GM19239 (cell line): ENCODE data around the gene SMPD3.
A peak's percentile ranks its signal among the peaks of the same experiment; 100 is the strongest.

Experiments used
- DNase-seq: peaks from one replicate; pipeline ENCODE4 v3.0.0; 2011; ENCODE audit warnings: low spot score; ENCODE audit not compliant: insufficient read length
- FAIRE-seq: peaks from 2 replicates; lab custom pipeline; 2011; peaks lifted over from hg19 to GRCh38; lab: Jason Lieb, UNC

SMPD3 gene

GRCh38 chr16:68362947-68363657 is 85.2 kb downstream of the SMPD3 start:
- no peak for FAIRE-seq
- DNase-seq: no peak

- FAIRE-seq (no peak), DNase-seq (no peak)
Measured at GRCh38 chr16:68362262-68362913, 85.9 kb downstream of the SMPD3 start.

- no peak for DNase-seq
Measured at GRCh38 chr16:68361485-68361884, 86.8 kb downstream of the SMPD3 start.

GRCh38 chr16:68360956-68361355 is 87.4 kb downstream of the SMPD3 start:
- FAIRE-seq: no peak
- DNase-seq: no peak

More at GRCh38 chr16:68361485-68361884, 86.8 kb downstream of the SMPD3 start:
- FAIRE-seq: no peak

- no peak for DNase-seq
- no peak for FAIRE-seq
Measured at GRCh38 chr16:68360547-68360946, 87.8 kb downstream of the SMPD3 start.

GRCh38 chr16:68359398-68360191 is 88.7 kb downstream of the SMPD3 start:
- DNase-seq (no peak), FAIRE-seq (no peak)

GRCh38 chr16:68358951-68359350 is 89.4 kb downstream of the SMPD3 start:
- no peak for FAIRE-seq

GRCh38 chr16:68357923-68358322 is 90.4 kb downstream of the SMPD3 start:
- DNase-seq (no peak), FAIRE-seq (no peak)

More at GRCh38 chr16:68358951-68359350, 89.4 kb downstream of the SMPD3 start:
- DNase-seq: no peak

- DNase-seq: no peak
- FAIRE-seq: no peak
Measured at GRCh38 chr16:68357521-68357922, 90.8 kb downstream of the SMPD3 start.

- FAIRE-seq: no peak
Measured at GRCh38 chr16:68356919-68357286, 91.4 kb downstream of the SMPD3 start.

GRCh38 chr16:68356249-68356918 is 91.9 kb downstream of the SMPD3 start:
- FAIRE-seq (peak; percentile 97), DNase-seq (peak; percentile 96)

More at GRCh38 chr16:68356919-68357286, 91.4 kb downstream of the SMPD3 start:
- DNase-seq: no peak

- DNase-seq: no peak
- peak; percentile 51 for FAIRE-seq
Measured at GRCh38 chr16:68355447-68356248, 92.7 kb downstream of the SMPD3 start.

GRCh38 chr16:68354816-68355215 is 93.5 kb downstream of the SMPD3 start:
- DNase-seq: no peak
- no peak for FAIRE-seq

- FAIRE-seq (no peak), DNase-seq (no peak)
Measured at GRCh38 chr16:68353366-68353765, 94.9 kb downstream of the SMPD3 start.

GRCh38 chr16:68351991-68352431 is 96.3 kb downstream of the SMPD3 start:
- DNase-seq: no peak
- no peak for FAIRE-seq

- DNase-seq (no peak), FAIRE-seq (no peak)
Measured at GRCh38 chr16:68351463-68351862, 96.8 kb downstream of the SMPD3 start.

- FAIRE-seq (no peak), DNase-seq (no peak)
Measured at GRCh38 chr16:68350813-68351350, 97.4 kb downstream of the SMPD3 start.

GRCh38 chr16:68349838-68350410 is 98.4 kb downstream of the SMPD3 start:
- DNase-seq (no peak), FAIRE-seq (no peak)
